Sigmoid colon (tissue), 7 donors: ENCODE measurements around the gene AMMECR1. TPM values are rescaled to one million over a fixed set of nuclear protein-coding genes. Genes with fewer than 3 reads are reported as not detected.

Experiments
- DNase-seq: peaks from one replicate; pipeline ENCODE4 v3.0.0-alpha.2; 2019
- H3K27ac ChIP-seq, 4 donors: fragments of 200-600 bp; sonication (generic); one replicate each; pipeline ENCODE4 v1.5.1; 2016 to 2019; ENCODE audit warnings: mild to moderate bottlenecking in 1 of 4
- H3K27me3 ChIP-seq, 3 donors: fragments of 200-600 bp; sonication (generic); one replicate each; pipeline ENCODE4 v1.5.1; 2019; ENCODE audit warnings: mild to moderate bottlenecking in 1 of 3
- H3K36me3 ChIP-seq, 4 donors: fragments of 200-600 bp; sonication (generic); one replicate each; pipeline ENCODE4 v1.5.1; 2016 to 2019
- H3K4me1 ChIP-seq, 4 donors: fragments of 200-600 bp; sonication (generic); one replicate each; pipeline ENCODE4 v1.5.1; 2017 to 2019
- H3K4me3 ChIP-seq, 4 donors: fragments of 200-600 bp; sonication (generic); one replicate each; pipeline ENCODE4 v1.5.1; 2017 to 2019; ENCODE audit warnings: mild to moderate bottlenecking in 2 of 4, moderate library complexity in 1 of 4
- H3K9me3 ChIP-seq, 4 donors: fragments of 200-600 bp in 3 of 4; sonication (generic) in 3 of 4; one replicate each; pipeline versions ENCODE4 v1.5.1 to v1.6.1; 2013 to 2019
- EP300 ChIP-seq, 4 donors: sonication (generic); formaldehyde crosslinking; IDR thresholded peaks; one replicate each; pipeline ENCODE4 v1.6.1; 2017; ENCODE audit warnings: antibody characterized with exemption in 4 of 4
- POLR2A ChIP-seq, 2 donors: fragments of 450-650 bp; IDR thresholded peaks; one replicate each; pipeline ENCODE4 v1.6.1; 2016; ENCODE audit warnings: antibody characterized with exemption in 2 of 2, mild to moderate bottlenecking in 2 of 2, moderate library complexity in 2 of 2
- POLR2AphosphoS5 ChIP-seq, 4 donors: sonication (generic); formaldehyde crosslinking; IDR thresholded peaks; one replicate each; pipeline ENCODE4 v1.6.1; 2017; ENCODE audit warnings: antibody characterized with exemption in 4 of 4
- WGBS, 2 donors: extraction: QIAGEN DNeasy Blood & Tissue Kit; methylation state at CpG; one replicate each; pipeline ENCODE4 v1.1.7; 2013; 5-methylcytosine and 5-hydroxymethylcytosine counted together
- intact Hi-C: fragments of 100-400 bp; cut with DNase I; formaldehyde crosslinking; loops from one replicate; pipeline ENCODE4 v1.15.1; 2023
- polyA plus RNA-seq, 3 donors: library from polyadenylated mRNA; stranded (reverse); fragments of 200-250 nt; gene quantifications; one replicate each; pipeline ENCODE4 v1.2.3, GENCODE V29; 2013
- total RNA-seq, 4 donors: library from RNA; depleted of rRNA; stranded (reverse); fragments of >200 nt; gene quantifications; one replicate each; pipeline ENCODE4 v1.1.0, GENCODE V29; 2016
- TF ChIP-seq, protein P1 (sequence below), 4 experiments: fragments of 450-650 bp in 3 of 4; fragments of 200-600 bp in 1 of 4; IDR thresholded peaks; one replicate each; pipeline ENCODE4 v1.5.1; 2016 to 2019; ENCODE audit warnings: antibody characterized with exemption in 4 of 4, mild to moderate bottlenecking in 3 of 4, moderate library complexity in 2 of 4
- donor health status: healthy with polysubstance abuse.
- donor health status: Bipolar disorder and iron deficiency.
- donor health status: healthy.

Gene AMMECR1
- total and polyA plus RNA-seq, 7 donors = 1.5 to 8.1 (median 3.2) TPM

DNA sequence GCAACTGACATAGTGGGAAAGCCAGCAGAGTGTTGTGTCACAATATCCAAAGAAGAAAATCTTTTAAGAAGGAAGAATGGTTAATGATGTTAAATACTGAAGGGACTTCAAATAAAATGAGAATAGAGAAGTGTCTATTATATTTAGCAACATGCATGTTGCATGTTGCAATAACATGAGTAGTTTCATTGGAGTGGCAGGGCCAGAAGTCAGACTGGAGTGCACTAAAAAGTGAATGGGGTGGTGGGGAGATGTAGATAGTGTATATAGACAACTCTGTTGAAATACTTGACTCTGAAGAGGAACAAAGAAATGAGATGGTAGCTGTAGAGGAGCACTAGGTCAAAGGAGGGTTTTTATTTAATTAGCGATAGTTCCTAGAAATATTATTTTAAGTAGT lies 9.5 kb upstream of the AMMECR1 start:
- no peak for DNase-seq
- intact Hi-C loops = no loop called here
- H3K36me3 ChIP-seq = no peaks in the 10 kb centered on the region
- H3K9me3 ChIP-seq = no peaks in the 10 kb centered on the region
- no peak for TF ChIP-seq EP300 (IDR thresholded peaks at IDR 0.05)
- TF ChIP-seq, protein P1, sequence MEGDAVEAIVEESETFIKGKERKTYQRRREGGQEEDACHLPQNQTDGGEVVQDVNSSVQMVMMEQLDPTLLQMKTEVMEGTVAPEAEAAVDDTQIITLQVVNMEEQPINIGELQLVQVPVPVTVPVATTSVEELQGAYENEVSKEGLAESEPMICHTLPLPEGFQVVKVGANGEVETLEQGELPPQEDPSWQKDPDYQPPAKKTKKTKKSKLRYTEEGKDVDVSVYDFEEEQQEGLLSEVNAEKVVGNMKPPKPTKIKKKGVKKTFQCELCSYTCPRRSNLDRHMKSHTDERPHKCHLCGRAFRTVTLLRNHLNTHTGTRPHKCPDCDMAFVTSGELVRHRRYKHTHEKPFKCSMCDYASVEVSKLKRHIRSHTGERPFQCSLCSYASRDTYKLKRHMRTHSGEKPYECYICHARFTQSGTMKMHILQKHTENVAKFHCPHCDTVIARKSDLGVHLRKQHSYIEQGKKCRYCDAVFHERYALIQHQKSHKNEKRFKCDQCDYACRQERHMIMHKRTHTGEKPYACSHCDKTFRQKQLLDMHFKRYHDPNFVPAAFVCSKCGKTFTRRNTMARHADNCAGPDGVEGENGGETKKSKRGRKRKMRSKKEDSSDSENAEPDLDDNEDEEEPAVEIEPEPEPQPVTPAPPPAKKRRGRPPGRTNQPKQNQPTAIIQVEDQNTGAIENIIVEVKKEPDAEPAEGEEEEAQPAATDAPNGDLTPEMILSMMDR (IDR thresholded peaks at IDR 0.05) = no peak
- TF ChIP-seq POLR2AphosphoS5 (IDR thresholded peaks at IDR 0.05) = no peak
- TF ChIP-seq POLR2A (IDR thresholded peaks at IDR 0.05) = no peak
- no peak overlapping the region for H3K27ac ChIP-seq
- H3K4me3 ChIP-seq = no peak overlapping the region
- H3K27me3 ChIP-seq = no peaks in the 10 kb centered on the region
- H3K4me1 ChIP-seq = no peaks in the 10 kb centered on the region
- WGBS, 2 donors = 92 to 100% methylated on average over 1 of the region's 1 CpG

DNA sequence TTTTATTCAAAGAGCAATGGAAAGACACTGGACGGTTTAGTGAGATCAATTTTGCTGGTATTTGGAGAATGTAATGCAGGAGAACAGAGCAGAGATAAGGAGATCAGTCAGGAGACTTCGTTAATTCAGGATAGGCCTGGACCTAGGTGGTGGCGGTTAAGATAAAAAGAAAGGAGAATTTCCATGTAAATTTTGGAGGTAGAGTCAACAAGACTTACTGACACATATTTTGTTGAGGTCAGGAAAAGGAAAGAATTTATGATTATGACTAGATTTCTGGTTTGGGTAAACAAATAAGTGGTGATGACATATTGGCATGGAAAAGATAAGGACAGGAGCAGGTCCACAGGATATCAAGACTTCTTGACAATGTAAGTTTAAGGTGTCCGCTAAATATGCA lies 8.8 kb upstream of the AMMECR1 start:
- Histone ChIP-seq H3K4me3 (no peak overlapping the region), H3K36me3 (no peaks in the 10 kb centered on the region), H3K4me1 (no peaks in the 10 kb centered on the region), H3K9me3 (no peaks in the 10 kb centered on the region), H3K27ac (no peak overlapping the region), H3K27me3 (no peaks in the 10 kb centered on the region)
- TF ChIP-seq, protein P1 (IDR thresholded peaks at IDR 0.05) = no peak
- TF ChIP-seq POLR2A (IDR thresholded peaks at IDR 0.05) (no peak), POLR2AphosphoS5 (IDR thresholded peaks at IDR 0.05) (no peak), EP300 (IDR thresholded peaks at IDR 0.05) (no peak)
- intact Hi-C loops = no loop called here
- WGBS, 2 donors = 94 to 97% methylated on average over 4 of the region's 4 CpGs
- DNase-seq = no peak

DNA sequence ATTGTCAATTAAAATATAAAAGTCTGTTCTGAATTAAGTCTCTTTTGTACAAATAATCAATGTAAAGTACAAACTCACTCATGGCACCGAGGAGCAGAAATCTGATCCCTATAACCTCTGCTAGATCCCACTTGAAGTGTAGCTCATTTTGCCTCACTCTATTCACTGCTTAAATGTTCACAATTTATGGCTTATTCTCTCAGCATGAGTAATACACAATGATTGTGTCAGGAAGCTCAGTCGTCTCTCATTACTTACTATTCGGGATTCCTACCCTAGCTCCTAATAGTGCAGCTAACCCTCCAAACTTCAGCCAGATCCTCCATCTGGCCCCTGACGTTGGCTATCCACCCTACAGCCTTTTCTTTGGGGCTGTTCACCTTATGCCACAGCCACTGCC lies 4.7 kb upstream of the AMMECR1 start:
- TF ChIP-seq, protein P1 (IDR thresholded peaks at IDR 0.05) = no peak
- TF ChIP-seq POLR2AphosphoS5 (IDR thresholded peaks at IDR 0.05) = no peak
- TF ChIP-seq EP300 (IDR thresholded peaks at IDR 0.05) = no peak
- no peak for TF ChIP-seq POLR2A (IDR thresholded peaks at IDR 0.05)
- WGBS, 2 donors = 75 to 80% methylated on average over 4 of the region's 4 CpGs
- intact Hi-C loops = no loop called here

DNA sequence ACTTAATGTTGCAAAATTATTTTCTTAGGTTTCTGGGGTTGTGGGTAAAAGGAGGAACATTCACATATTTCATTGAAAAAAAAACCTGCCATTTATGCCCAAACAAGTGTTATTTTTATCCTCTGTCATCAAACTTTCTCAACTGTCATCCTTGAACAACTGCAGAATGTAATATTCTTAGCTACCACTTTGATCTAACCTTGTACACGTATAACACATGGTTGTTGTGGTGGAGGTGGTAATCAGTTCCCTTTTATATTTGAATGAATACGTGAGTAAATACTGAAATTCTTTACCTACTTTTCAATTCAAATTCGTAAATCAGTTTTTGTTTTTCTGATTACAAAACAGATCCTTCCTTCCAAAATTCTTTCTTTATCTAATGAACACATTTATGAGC lies 3.8 kb upstream of the AMMECR1 start:
- TF ChIP-seq POLR2A (IDR thresholded peaks at IDR 0.05) = no peak
- TF ChIP-seq, protein P1 (IDR thresholded peaks at IDR 0.05) = no peak
- no peak for TF ChIP-seq EP300 (IDR thresholded peaks at IDR 0.05)
- TF ChIP-seq POLR2AphosphoS5 (IDR thresholded peaks at IDR 0.05) = no peak
- Histone ChIP-seq H3K27ac (no peak overlapping the region), H3K4me1 (no peaks in the 10 kb centered on the region), H3K4me3 (no peak overlapping the region), H3K9me3 (no peaks in the 10 kb centered on the region), H3K27me3 (no peaks in the 10 kb centered on the region), H3K36me3 (no peaks in the 10 kb centered on the region)
- 58 to 89% methylated on average over 3 of the region's 3 CpGs for WGBS, 2 donors
- intact Hi-C loops = no loop called here
- no peak for DNase-seq

More for the DNA sequence above, 4.7 kb upstream of the AMMECR1 start:
- no peak for DNase-seq
- Histone ChIP-seq H3K4me3 (no peak overlapping the region), H3K9me3 (no peaks in the 10 kb centered on the region), H3K36me3 (no peaks in the 10 kb centered on the region), H3K27me3 (no peaks in the 10 kb centered on the region), H3K27ac (no peak overlapping the region), H3K4me1 (no peaks in the 10 kb centered on the region)

DNA sequence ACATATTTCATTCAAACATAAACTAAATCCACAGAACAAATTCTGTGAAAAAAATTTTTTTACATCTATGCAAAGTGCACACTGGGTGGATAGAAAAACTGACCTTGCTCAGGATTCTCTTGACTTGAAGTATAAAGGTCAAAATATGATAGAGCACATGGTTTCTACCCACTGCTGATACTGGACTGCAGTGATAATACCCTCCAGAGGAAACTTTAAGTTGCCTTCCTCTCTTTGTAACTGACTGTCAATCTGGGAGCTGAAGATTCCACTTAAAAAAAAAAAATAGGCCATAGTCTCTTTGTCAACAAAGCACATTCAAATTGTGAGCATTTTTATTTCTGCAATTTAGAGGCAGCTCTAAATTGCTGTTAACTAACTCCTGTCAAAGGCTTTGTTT lies 3.2 kb upstream of the AMMECR1 start:
- TF ChIP-seq POLR2A (IDR thresholded peaks at IDR 0.05) (no peak), POLR2AphosphoS5 (IDR thresholded peaks at IDR 0.05) (no peak), EP300 (IDR thresholded peaks at IDR 0.05) (no peak)
- TF ChIP-seq, protein P1 (IDR thresholded peaks at IDR 0.05) = no peak
- intact Hi-C loops = no loop called here
- Histone ChIP-seq H3K27me3 (no peaks in the 10 kb centered on the region), H3K9me3 (no peaks in the 10 kb centered on the region), H3K4me1 (peaks cover 0 to 3% (median 0%) of the 10 kb centered on the region in 4 donors), H3K4me3 (no peak overlapping the region), H3K27ac (no peak overlapping the region), H3K36me3 (no peaks in the 10 kb centered on the region)
- DNase-seq = no peak
